Activated T-helper 1 cell treated with anti-CD3 and anti-CD28 coated beads, Interleukin-12 subunit alpha, Interleukin-12 subunit beta, Interleukin-2, Interleukin-4 antibody, amounts not matched to agents 30 ng/mL and 10 ng/mL and 1 ng/mL, durations not matched to agents 14 hours and 24 hours and 36 hours (primary cell): ENCODE data around the gene RNF113B. TPM values are rescaled to one million over a fixed set of nuclear protein-coding genes. Genes with fewer than 3 reads are reported as not detected.

Experiments used
- DNase-seq: peaks from one replicate; pipeline ENCODE4 v3.0.0; 2021; ENCODE audit warnings: low spot score
- H3K27ac Mint-ChIP-seq: one replicate; pipeline ENCODE4 v1.8.0; 2021; ENCODE audit warnings: mild to moderate bottlenecking, mixed read lengths
- H3K27me3 Mint-ChIP-seq: one replicate; pipeline ENCODE4 v1.8.0; 2022; ENCODE audit warnings: mild to moderate bottlenecking, moderate library complexity, mixed read lengths; ENCODE audit not compliant: insufficient read depth
- H3K36me3 Mint-ChIP-seq: one replicate; pipeline ENCODE4 v1.8.0; 2021; ENCODE audit warnings: low read depth, mixed read lengths
- H3K4me1 Mint-ChIP-seq: one replicate; pipeline ENCODE4 v1.8.0; 2021; ENCODE audit warnings: low read depth, mixed read lengths
- H3K4me3 Mint-ChIP-seq: one replicate; pipeline ENCODE4 v1.8.0; 2021; ENCODE audit warnings: mild to moderate bottlenecking, moderate library complexity, mixed read lengths
- H3K9me3 Mint-ChIP-seq: one replicate; pipeline ENCODE4 v1.8.0; 2021; ENCODE audit warnings: mixed read lengths
- intact Hi-C: fragments of 100-400 bp; cut with micrococcal nuclease; formaldehyde crosslinking; loops from one replicate; pipeline ENCODE4 v1.15.1; 2024
- total RNA-seq: library from RNA; stranded (reverse); gene quantifications from 2 replicates; pipeline ENCODE4 v1.2.3, GENCODE V29; 2022

RNF113B gene
- total RNA-seq, 1 donor from 2014 or later, result not detected

DNA sequence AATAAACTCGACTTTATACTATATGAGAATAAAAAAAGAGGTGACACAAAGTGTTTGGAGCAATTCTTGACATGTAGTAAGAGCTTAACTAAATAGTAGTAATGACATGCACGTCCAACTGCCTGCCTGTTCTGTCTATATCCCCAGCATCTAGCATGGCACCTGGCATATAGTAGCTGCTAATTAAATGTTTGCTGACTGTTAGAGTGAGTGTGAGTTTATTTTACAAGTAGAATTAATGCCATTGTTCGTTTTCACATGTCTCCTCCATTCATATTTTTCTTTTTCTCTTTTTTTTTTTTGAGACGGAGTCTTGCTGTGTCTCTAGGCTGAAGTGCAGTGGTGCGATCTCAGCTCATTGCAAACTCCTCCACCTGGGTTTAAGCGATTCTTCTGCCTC is 38.4 kb upstream of the RNF113B start:
- Mint-ChIP-seq H3K36me3 (no peaks in the 10 kb centered on the region), H3K27me3 (no peaks in the 10 kb centered on the region), H3K27ac (no peak overlapping the region), H3K4me3 (no peak overlapping the region), H3K4me1 (no peaks in the 10 kb centered on the region), H3K9me3 (no peaks in the 10 kb centered on the region)
- intact Hi-C loops, result no loop called here
- no peak for DNase-seq

- no peak overlapping the region for H3K4me3 Mint-ChIP-seq
- H3K9me3 Mint-ChIP-seq, result no peaks in the 10 kb centered on the region
- no peaks in the 10 kb centered on the region for H3K4me1 Mint-ChIP-seq
- no peak for DNase-seq
- intact Hi-C loops, result no loop called here
- H3K27ac Mint-ChIP-seq, result no peak overlapping the region
- H3K36me3 Mint-ChIP-seq, result no peaks in the 10 kb centered on the region
- H3K27me3 Mint-ChIP-seq, result no peaks in the 10 kb centered on the region
Measured at GRCh38 chr13:98214707-98215106, 37.6 kb upstream of the RNF113B start.

DNA sequence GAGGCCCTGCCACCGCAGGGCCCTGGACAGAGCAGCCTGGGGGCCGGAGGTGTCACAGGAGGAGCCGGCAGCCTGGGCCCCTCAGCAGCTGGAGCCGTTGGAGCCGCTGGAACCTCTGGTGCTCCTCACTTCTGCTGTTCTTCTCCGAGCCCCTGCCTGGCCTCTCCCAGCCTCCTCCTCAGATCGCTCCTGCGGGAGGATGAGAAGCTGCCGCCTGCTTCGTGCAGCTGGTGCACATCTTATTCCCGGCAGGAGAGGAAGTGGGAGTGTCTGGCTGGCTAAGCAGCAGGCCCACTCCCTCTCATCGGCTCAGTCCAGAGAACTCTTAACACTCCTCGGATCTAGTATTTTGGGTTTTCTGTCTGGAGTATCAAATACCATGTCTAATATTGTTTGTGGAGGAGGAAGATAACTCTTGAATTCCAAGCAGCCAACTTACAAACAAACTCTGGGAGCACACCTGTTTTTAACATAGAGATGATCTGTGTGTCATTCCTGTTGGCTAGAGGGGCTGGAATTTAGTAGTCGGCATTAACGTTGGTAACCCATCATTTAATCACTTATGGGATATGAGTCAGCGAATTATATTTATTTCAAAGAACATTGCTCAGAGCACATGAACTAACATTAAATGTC is 37.1 kb upstream of the RNF113B start:
- H3K27ac Mint-ChIP-seq, result no peak overlapping the region
- H3K4me3 Mint-ChIP-seq, result no peak overlapping the region
- intact Hi-C loops, result no loop called here

GRCh38 chr13:98213354-98213753 is 36.3 kb upstream of the RNF113B start:
- Mint-ChIP-seq H3K27ac (no peak overlapping the region), H3K4me1 (no peaks in the 10 kb centered on the region), H3K9me3 (no peaks in the 10 kb centered on the region), H3K4me3 (no peak overlapping the region), H3K36me3 (no peaks in the 10 kb centered on the region), H3K27me3 (no peaks in the 10 kb centered on the region)
- intact Hi-C loops, result no loop called here
- no peak for DNase-seq

More for the DNA sequence above, 37.1 kb upstream of the RNF113B start:
- Mint-ChIP-seq H3K9me3 (no peaks in the 10 kb centered on the region), H3K36me3 (no peaks in the 10 kb centered on the region), H3K4me1 (no peaks in the 10 kb centered on the region), H3K27me3 (no peaks in the 10 kb centered on the region)
- no peak for DNase-seq

DNA sequence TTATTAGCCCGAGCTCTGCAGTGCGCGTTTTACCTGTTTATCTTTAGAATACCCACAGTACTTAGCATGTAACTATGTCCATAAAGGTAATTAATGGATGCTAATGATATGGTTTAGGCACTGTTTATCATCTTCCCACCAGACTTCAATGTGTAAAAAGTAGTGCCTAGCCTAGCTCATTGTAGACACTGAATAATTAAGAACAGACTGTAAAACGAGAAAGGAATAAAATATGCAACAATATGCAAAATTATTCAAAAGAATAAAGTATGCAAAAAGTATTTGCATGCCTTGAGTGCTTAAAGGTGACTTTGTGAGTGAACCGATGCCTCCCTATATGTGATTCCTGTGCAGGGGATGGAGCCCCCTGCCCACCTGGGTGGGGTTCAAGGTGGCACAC is 35.7 kb upstream of the RNF113B start:
- intact Hi-C loops, result no loop called here
- no peak overlapping the region for H3K4me3 Mint-ChIP-seq
- no peaks in the 10 kb centered on the region for H3K36me3 Mint-ChIP-seq
- no peak overlapping the region for H3K27ac Mint-ChIP-seq
- no peaks in the 10 kb centered on the region for H3K27me3 Mint-ChIP-seq
- H3K4me1 Mint-ChIP-seq, result no peaks in the 10 kb centered on the region
- no peak for DNase-seq
- no peaks in the 10 kb centered on the region for H3K9me3 Mint-ChIP-seq

DNA sequence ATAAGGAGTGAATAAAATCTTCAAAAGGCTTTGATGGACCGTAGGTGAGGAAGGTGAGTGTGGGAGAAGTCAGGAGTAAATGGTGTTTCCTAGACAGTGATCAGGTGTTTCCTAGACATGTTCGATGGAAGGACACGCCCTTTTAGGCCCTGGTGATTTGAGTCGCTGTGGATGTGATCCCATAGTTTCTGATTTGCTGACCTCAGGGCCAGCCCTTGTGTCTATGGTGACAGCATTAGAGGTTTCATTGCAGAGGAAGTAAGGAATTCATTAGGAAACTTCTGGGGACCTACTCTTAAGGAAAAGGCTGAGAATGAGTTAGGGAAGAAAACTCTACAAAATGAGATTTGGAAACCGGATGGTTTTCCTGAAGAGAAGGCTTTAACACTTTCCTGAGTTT is 31.5 kb upstream of the RNF113B start:
- Mint-ChIP-seq H3K9me3 (peaks cover 6% of the 10 kb centered on the region), H3K27me3 (peaks cover 2% of the 10 kb centered on the region), H3K27ac (no peak overlapping the region), H3K36me3 (no peaks in the 10 kb centered on the region), H3K4me3 (no peak overlapping the region), H3K4me1 (no peaks in the 10 kb centered on the region)
- intact Hi-C loops, result no loop called here
- no peak for DNase-seq

DNA sequence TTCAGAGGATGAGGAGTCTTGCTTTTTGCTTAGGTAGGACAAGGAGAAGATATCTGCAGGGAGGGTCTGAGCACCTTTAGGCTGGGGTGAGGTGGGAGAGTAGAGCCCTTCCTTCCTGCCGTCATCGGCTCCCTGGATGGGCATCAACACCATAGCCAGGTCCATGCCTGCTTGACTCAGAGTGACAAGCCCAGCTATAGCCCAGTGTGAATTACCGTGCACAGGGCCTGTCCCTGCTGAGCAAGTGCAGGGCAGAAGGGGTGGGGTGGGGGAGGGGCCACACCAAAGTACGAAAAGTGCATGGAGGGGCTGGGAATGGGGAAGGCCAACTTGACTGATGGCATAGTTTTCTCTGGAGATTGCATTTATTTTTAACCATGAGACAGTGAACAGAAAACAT is 30.3 kb upstream of the RNF113B start:
- Mint-ChIP-seq H3K4me1 (no peaks in the 10 kb centered on the region), H3K4me3 (no peak overlapping the region), H3K27ac (no peak overlapping the region), H3K27me3 (peaks cover 2% of the 10 kb centered on the region), H3K9me3 (peaks cover 6% of the 10 kb centered on the region), H3K36me3 (no peaks in the 10 kb centered on the region)
- intact Hi-C loops, result no loop called here
- no peak for DNase-seq

- no peak overlapping the region for H3K27ac Mint-ChIP-seq
- H3K9me3 Mint-ChIP-seq, result peaks cover 6% of the 10 kb centered on the region
- DNase-seq, result no peak
- no peaks in the 10 kb centered on the region for H3K36me3 Mint-ChIP-seq
- intact Hi-C loops, result no loop called here
- H3K4me3 Mint-ChIP-seq, result no peak overlapping the region
- peaks cover 5% of the 10 kb centered on the region for H3K27me3 Mint-ChIP-seq
- H3K4me1 Mint-ChIP-seq, result no peaks in the 10 kb centered on the region
Measured at GRCh38 chr13:98206946-98207345, 29.9 kb upstream of the RNF113B start.

- intact Hi-C loops, result no loop called here
- Mint-ChIP-seq H3K36me3 (no peaks in the 10 kb centered on the region), H3K9me3 (peaks cover 6% of the 10 kb centered on the region), H3K27ac (no peak overlapping the region), H3K27me3 (peaks cover 5% of the 10 kb centered on the region), H3K4me3 (no peak overlapping the region), H3K4me1 (no peaks in the 10 kb centered on the region)
- DNase-seq, result no peak
Measured at GRCh38 chr13:98204546-98204945, 27.5 kb upstream of the RNF113B start.

DNA sequence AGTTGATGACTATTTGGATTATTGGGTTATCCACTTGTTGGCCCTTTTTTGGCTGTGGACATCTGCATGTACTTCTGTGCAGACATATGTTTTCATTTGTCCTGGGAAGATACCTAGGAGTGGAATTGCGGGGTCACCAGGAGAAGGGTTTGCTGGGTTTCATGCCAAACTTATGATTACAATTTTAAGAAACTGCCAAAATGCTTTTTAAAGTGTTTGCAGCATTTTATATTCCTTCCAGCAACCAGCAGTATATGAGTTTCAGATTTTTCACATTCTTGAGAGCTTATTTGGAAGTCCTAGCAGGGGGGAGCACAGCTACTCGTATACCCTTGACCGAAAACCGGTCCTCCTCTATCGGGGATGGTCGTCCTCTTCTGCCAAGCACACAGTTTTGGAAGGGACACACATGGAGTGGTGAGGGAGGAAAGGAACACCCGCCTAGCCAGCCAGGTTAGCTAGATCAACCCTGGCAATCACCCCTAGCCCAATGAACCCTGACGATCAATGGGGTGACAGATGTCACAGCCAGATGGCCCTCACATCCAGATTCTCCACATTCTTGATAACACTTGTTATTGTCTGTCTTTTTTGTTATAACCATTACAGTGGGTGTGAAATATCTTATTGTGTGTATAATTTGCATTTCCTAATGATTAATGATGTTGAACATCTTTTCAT is 26.7 kb upstream of the RNF113B start:
- H3K4me3 Mint-ChIP-seq, result no peak overlapping the region
- intact Hi-C loops, result no loop called here

GRCh38 chr13:98201984-98202383 is 24.9 kb upstream of the RNF113B start:
- H3K27ac Mint-ChIP-seq, result no peak overlapping the region
- no peak for DNase-seq
- intact Hi-C loops, result no loop called here
- no peaks in the 10 kb centered on the region for H3K36me3 Mint-ChIP-seq
- H3K4me1 Mint-ChIP-seq, result no peaks in the 10 kb centered on the region
- H3K9me3 Mint-ChIP-seq, result peaks cover 6% of the 10 kb centered on the region
- H3K4me3 Mint-ChIP-seq, result no peak overlapping the region
- peaks cover 5% of the 10 kb centered on the region for H3K27me3 Mint-ChIP-seq

More for the DNA sequence above, 26.7 kb upstream of the RNF113B start:
- DNase-seq, result no peak
- Mint-ChIP-seq H3K9me3 (peaks cover 6% of the 10 kb centered on the region), H3K27me3 (peaks cover 5% of the 10 kb centered on the region), H3K4me1 (no peaks in the 10 kb centered on the region), H3K36me3 (no peaks in the 10 kb centered on the region), H3K27ac (no peak overlapping the region)

DNA sequence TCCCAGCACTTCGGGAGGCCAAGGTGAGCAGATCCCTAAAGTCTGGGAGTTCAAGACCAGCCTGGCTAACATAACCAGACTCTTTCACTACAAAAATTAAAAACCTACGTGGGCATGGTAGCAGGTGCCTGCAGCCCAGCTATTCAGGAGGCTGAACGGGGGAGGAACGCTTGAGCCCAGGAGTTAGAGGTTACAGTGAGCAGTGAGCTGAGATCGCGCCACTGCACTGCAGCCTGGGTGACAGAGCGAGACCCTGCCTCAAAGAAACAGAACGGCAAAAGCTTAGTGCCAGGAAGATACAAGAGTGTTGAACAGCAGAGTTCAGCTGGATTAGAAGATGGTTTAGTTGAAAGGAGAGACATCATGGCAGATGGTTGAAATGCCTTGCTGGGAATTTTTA is 24.1 kb upstream of the RNF113B start:
- H3K4me3 Mint-ChIP-seq, result no peak overlapping the region
- peaks cover 6% of the 10 kb centered on the region for H3K9me3 Mint-ChIP-seq
- intact Hi-C loops, result no loop called here
- no peaks in the 10 kb centered on the region for H3K4me1 Mint-ChIP-seq
- DNase-seq, result no peak
- no peak overlapping the region for H3K27ac Mint-ChIP-seq
- H3K27me3 Mint-ChIP-seq, result peaks cover 3% of the 10 kb centered on the region
- no peaks in the 10 kb centered on the region for H3K36me3 Mint-ChIP-seq

GRCh38 chr13:98200211-98200878 is 23.3 kb upstream of the RNF113B start:
- Mint-ChIP-seq H3K4me1 (no peaks in the 10 kb centered on the region), H3K9me3 (no peaks in the 10 kb centered on the region), H3K27ac (no peak overlapping the region), H3K36me3 (no peaks in the 10 kb centered on the region), H3K27me3 (peaks cover 3% of the 10 kb centered on the region), H3K4me3 (no peak overlapping the region)
- intact Hi-C loops, result no loop called here
- no peak for DNase-seq
